ENCODE results near the gene SCYGR7.
"Not testable (repeated sequence)": the region's sequence is repeated elsewhere in the genome, so short reads cannot be mapped to it uniquely, and the experiment has no call there.

GRCh38 chr2:227722821-227723220, 5.3 kb upstream of the SCYGR7 start:
- TF ChIP-seq CTCF (IDR thresholded peaks at IDR 0.05; ENCODE audit: poor library complexity, severe bottlenecking); EZH2 (IDR thresholded peaks at IDR 0.05; ENCODE audit: borderline replicate concordance, insufficient read depth, low read length, poor library complexity, severe bottlenecking); POLR2AphosphoS5 (IDR thresholded peaks at IDR 0.05); REST (IDR thresholded peaks at IDR 0.05; ENCODE audit: borderline replicate concordance); SMC3 (conservative IDR thresholded peaks at IDR 0.05; ENCODE audit: poor library complexity); MXI1 (conservative IDR thresholded peaks at IDR 0.05; ENCODE audit: poor library complexity, severe bottlenecking); RAD21 (conservative IDR thresholded peaks at IDR 0.05); EP300 (conservative IDR thresholded peaks at IDR 0.05; ENCODE audit: poor library complexity, severe bottlenecking); TAF1 (IDR thresholded peaks at IDR 0.05; ENCODE audit: low read depth): not testable (repeated sequence)

Data from neural cell (in vitro differentiated cells).